ENCODE measurements around the gene CMC2. TPM values are rescaled to one million over a fixed set of nuclear protein-coding genes. Genes with fewer than 3 reads are reported as not detected.

The CMC2 gene
- total RNA-seq, 1 donor, result 30.7 TPM

- no peak for TF ChIP-seq CTCF (IDR thresholded peaks at IDR 0.05; ENCODE audit: insufficient read depth, low read depth, low read length)
- H3K4me3 ChIP-seq (ENCODE audit: low read depth, low read length), result peak overlapping the region; percentile 33
- no peak for DNase-seq (ENCODE audit: low read depth)
These were observed 10.0 kb downstream of the CMC2 start for GRCh38 chr16:80996688-80997138.

GRCh38 chr16:80994451-80994850 is 12.2 kb downstream of the CMC2 start:
- TF ChIP-seq CTCF (IDR thresholded peaks at IDR 0.05; ENCODE audit: insufficient read depth, low read depth, low read length), result no peak
- H3K4me3 ChIP-seq (ENCODE audit: low read depth, low read length), result no peak overlapping the region
- DNase-seq (ENCODE audit: low read depth), result no peak

- TF ChIP-seq CTCF (IDR thresholded peaks at IDR 0.05; ENCODE audit: insufficient read depth, low read depth, low read length), result no peak
- H3K4me3 ChIP-seq (ENCODE audit: low read depth, low read length), result no peak overlapping the region
- DNase-seq (ENCODE audit: low read depth), result no peak
These were observed 12.9 kb downstream of the CMC2 start for GRCh38 chr16:80993834-80994233.

DNA sequence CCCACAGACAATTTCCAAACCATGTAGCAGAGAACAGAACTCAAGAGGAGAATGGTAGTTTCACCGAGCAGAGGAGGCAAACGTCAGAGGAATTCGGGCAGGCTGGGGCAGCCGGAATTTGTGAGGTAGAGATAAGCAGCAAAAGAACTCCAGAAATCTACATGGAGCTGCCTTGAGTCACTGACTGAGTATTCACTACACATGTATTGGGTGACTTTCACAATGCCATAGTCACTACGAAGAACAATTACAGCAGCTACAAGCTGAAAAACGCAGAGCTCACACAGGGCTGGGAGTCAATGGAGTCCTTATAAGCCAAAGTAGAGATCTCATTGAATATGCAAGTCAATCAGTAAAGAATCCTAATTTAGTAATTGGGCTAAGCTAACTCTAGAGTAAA is 13.4 kb downstream of the CMC2 start:
- DNase-seq (ENCODE audit: low read depth), result peak; percentile 89
- peak overlapping the region; percentile 28 for H3K4me3 ChIP-seq (ENCODE audit: low read depth, low read length)
- TF ChIP-seq CTCF (IDR thresholded peaks at IDR 0.05; ENCODE audit: insufficient read depth, low read depth, low read length), result no peak

- TF ChIP-seq CTCF (IDR thresholded peaks at IDR 0.05; ENCODE audit: insufficient read depth, low read depth, low read length), result no peak
- peak overlapping the region; percentile 28 for H3K4me3 ChIP-seq (ENCODE audit: low read depth, low read length)
- DNase-seq (ENCODE audit: low read depth), result no peak
These were observed 13.9 kb downstream of the CMC2 start for GRCh38 chr16:80992676-80993293.

DNA sequence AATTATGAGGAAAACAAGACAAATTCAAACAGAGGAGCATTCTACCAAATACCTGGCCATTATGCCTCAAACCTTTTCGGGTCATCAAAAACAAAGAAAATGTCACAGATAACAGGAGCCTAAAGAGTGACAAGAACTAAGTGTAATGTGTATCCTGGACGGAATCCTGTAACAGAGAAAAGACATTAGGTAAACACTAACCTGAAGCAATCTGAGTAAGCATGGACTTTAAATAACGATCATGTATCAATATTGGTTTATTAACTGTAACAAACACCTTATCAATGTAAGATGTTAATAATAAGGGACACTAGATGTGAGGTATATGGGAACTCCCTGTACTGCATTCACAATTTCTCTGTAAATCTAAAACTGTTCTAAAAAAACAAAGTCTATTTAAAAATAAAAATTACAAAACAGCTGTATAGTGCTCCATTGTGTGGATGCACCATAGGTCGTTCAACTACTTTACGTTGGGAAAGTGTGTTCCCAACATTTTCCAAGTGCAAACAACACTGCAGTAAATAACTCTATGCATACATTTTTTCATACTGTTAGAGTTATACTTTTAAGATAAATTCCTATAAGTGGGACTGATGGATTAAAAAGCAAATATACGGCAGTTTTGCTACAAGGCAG is 14.8 kb downstream of the CMC2 start:
- DNase-seq (ENCODE audit: low read depth), result no peak
- no peak for TF ChIP-seq CTCF (IDR thresholded peaks at IDR 0.05; ENCODE audit: insufficient read depth, low read depth, low read length)
- no peak overlapping the region for H3K4me3 ChIP-seq (ENCODE audit: low read depth, low read length)
